NCI-H2196 (cell line): ENCODE results near the gene RECQL.
"Not testable (repeated sequence)": the region's sequence is repeated elsewhere in the genome, so short reads cannot be mapped to it uniquely, and the experiment has no call there.

Experiments used
- DNase-seq: peaks from one replicate; lab custom pipeline; 2025; ENCODE audit not compliant: unreplicated experiment; lab: John Stamatoyannopoulos, UW

The RECQL gene

GRCh38 chr12:21433525-21433924 lies 67.9 kb downstream of the RECQL start:
- DNase-seq: no peak

- no peak for DNase-seq
Observed at GRCh38 chr12:21429994-21430393, 71.4 kb downstream of the RECQL start.

- no peak for DNase-seq
Observed at GRCh38 chr12:21428241-21428640, 73.2 kb downstream of the RECQL start.

- not testable (repeated sequence) for DNase-seq
Observed at GRCh38 chr12:21419009-21419699, 82.3 kb downstream of the RECQL start.
